Medulla oblongata (tissue), 1 donor: ENCODE measurements around the gene SSBP2.

Experiments
- DNase-seq: peaks from one replicate; pipeline ENCODE4 v3.0.0-alpha.2; 2015; ENCODE audit errors: extremely low spot score

SSBP2 gene

DNA sequence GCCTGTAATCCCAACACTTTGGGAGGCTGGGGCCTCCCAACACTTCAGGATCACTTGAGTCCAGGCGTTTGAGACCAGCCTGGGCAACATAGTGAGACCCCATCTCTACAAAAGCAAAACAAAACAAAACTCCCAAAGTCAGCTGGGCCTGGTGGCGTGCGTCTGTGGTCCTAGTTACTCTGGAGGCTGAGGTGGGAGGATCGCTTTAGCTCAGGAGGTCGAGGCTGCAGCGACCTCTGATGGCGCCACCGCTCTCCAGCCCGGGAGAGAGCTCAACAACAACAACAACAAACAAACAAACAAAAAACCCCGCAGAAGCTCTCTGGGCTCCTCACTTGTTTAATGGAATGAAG lies 357.5 kb downstream of the SSBP2 start:
- DNase-seq = no peak

GRCh38 chr5:81389025-81389424 lies 361.9 kb downstream of the SSBP2 start:
- DNase-seq = no peak

DNA sequence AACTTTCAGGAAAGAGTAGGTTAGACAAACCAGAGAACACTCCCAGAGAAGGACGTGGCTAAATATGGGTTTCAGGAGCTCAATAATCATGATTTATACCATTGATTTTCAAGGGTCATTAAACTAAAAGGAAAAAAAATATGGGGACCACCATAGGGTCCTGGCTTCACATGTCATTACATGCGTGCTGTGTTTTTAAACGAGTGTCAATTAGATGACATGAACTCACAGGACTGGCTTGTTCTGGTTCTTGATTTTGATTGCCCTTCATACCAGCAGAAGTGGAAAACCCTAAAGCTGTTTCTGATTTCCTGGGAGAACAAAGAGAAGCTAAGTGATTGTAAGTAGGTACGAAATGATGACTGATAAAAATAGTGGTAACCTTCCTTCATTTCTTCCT lies 362.7 kb downstream of the SSBP2 start:
- DNase-seq = no peak

- no peak for DNase-seq
Measured at GRCh38 chr5:81383867-81384266, 367.0 kb downstream of the SSBP2 start.

DNA sequence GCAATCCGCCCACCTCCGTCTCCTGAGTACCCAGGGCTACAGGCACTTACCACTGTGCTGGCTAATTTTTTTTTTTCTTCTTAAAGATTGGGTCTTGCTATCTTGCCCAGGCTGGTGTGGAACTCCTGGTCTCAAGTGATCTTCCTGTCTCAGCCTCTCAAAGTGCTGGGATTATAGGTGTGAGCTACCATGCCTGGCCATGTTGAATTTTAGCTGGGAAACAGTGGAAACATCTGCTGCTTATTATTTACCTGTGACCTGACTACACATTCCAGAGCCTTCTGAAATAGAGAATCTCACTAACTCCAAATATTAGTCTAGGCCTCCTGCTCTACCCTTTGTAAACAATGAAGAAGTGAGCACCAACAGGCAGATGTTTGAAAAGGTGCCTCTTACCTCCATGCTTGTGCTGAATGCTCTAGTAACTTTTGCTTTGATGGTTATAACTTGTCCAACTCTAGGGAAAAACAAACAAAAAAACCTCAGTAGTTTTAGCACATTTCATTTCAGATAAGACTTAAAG lies 379.5 kb downstream of the SSBP2 start:
- no peak for DNase-seq

DNA sequence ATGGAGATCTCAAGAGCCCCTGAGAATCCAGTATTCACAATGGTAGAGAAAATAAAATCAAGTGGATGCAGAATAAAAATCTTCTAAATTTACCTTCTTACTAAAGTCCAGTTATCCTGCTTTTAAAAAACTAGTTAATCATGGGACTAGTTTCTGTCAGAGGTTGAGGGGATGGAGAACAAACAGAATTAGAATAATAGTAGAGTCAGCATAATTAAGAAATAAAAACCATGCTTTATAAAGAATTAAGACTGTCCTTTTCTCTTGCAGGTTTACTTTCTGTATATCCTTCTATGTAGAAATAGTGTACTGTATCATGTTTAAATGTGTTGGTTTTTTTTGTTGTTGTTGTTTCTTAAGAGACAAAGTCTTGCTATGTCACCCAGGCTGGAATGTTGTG lies 380.0 kb downstream of the SSBP2 start:
- DNase-seq = no peak

GRCh38 chr5:81365541-81365940 lies 385.4 kb downstream of the SSBP2 start:
- no peak for DNase-seq

GRCh38 chr5:81363093-81363871 lies 387.6 kb downstream of the SSBP2 start:
- no peak for DNase-seq
